GM23248 (cell line): ENCODE results near the gene CIAO3. TPM values are rescaled to one million over a fixed set of nuclear protein-coding genes. Genes with fewer than 3 reads are reported as not detected.

Source experiments
- DNase-seq: peaks from one replicate; pipeline ENCODE4 v3.0.0-alpha.2; 2015
- H2AFZ ChIP-seq: fragments of 200-600 bp; sonication (generic); 2 replicates; pipeline ENCODE4 v1.6.1; 2016; ENCODE audit warnings: antibody characterized with exemption
- H3F3A ChIP-seq: fragments of 200-600 bp; sonication (generic); 2 replicates; pipeline ENCODE4 v1.6.1; 2016; ENCODE audit warnings: mild to moderate bottlenecking, antibody characterized with exemption, mixed run types; ENCODE audit not compliant: insufficient read depth
- H3K27ac ChIP-seq: fragments of 200-600 bp; sonication (generic); 2 replicates; pipeline ENCODE4 v1.5.1; 2016; ENCODE audit warnings: mild to moderate bottlenecking
- H3K27me3 ChIP-seq: fragments of 200-600 bp; sonication (generic); replicated peaks from 2 replicates; pipeline ENCODE4 v1.6.1; 2016; ENCODE audit warnings: mild to moderate bottlenecking; ENCODE audit not compliant: insufficient read depth
- H3K36me3 ChIP-seq: fragments of 200-600 bp; sonication (generic); 2 replicates; pipeline ENCODE4 v1.6.1; 2016; ENCODE audit warnings: low read depth, mild to moderate bottlenecking
- H3K4me1 ChIP-seq: fragments of 200-600 bp; sonication (generic); 2 replicates; pipeline ENCODE4 v1.6.1; 2016; ENCODE audit warnings: mild to moderate bottlenecking; ENCODE audit not compliant: insufficient read depth
- H3K4me2 ChIP-seq: fragments of 200-600 bp; sonication (generic); one replicate; pipeline ENCODE4 v1.6.1; 2016; ENCODE audit warnings: mild to moderate bottlenecking; ENCODE audit not compliant: unreplicated experiment
- H3K4me3 ChIP-seq: fragments of 200-600 bp; sonication (generic); 2 replicates; pipeline ENCODE4 v1.5.1; 2016; ENCODE audit warnings: mild to moderate bottlenecking
- H3K79me2 ChIP-seq: fragments of 200-600 bp; sonication (generic); 2 replicates; pipeline ENCODE4 v1.6.1; 2016; ENCODE audit warnings: mild to moderate bottlenecking; ENCODE audit not compliant: insufficient read depth
- H3K9ac ChIP-seq: fragments of 200-600 bp; sonication (generic); 2 replicates; pipeline ENCODE4 v1.6.1; 2016; ENCODE audit warnings: mild to moderate bottlenecking
- H3K9me2 ChIP-seq: fragments of 200-600 bp; sonication (generic); 2 replicates; pipeline ENCODE4 v1.6.1; 2016; ENCODE audit warnings: mixed run types, mild to moderate bottlenecking, moderate library complexity; ENCODE audit not compliant: insufficient read depth
- H3K9me3 ChIP-seq: fragments of 200-600 bp; sonication (generic); one replicate; pipeline ENCODE4 v1.6.1; 2017; ENCODE audit warnings: low read depth
- H4K20me1 ChIP-seq: fragments of 200-600 bp; sonication (generic); 2 replicates; pipeline ENCODE4 v1.6.0; 2016; ENCODE audit not compliant: insufficient read depth
- EZH2 ChIP-seq: fragments of 200-600 bp; sonication (generic); IDR thresholded peaks from 2 replicates; pipeline ENCODE4 v1.6.1; 2018; ENCODE audit warnings: antibody characterized with exemption, mild to moderate bottlenecking; ENCODE audit not compliant: insufficient read depth, poor library complexity, severe bottlenecking
- EZH2phosphoT487 ChIP-seq: fragments of 200-600 bp; sonication (generic); IDR thresholded peaks from 2 replicates; pipeline ENCODE4 v1.6.1; 2018; ENCODE audit warnings: antibody characterized with exemption, moderate library complexity, mild to moderate bottlenecking, low read depth; ENCODE audit not compliant: insufficient read depth
- WGBS, 2 experiments: methylation state at CpG; one replicate each; pipeline ENCODE4 v1.1.6; 2015 to 2017; ENCODE audit warnings: low lambda C conversion rate in 2 of 2, low coverage in 1 of 2; ENCODE audit errors: missing lambda C conversion rate in 2 of 2; 5-methylcytosine and 5-hydroxymethylcytosine counted together
- in situ Hi-C: fragments of 300-500 bp; cut with MboI; formaldehyde crosslinking; loops from 2 replicates; pipeline ENCODE4 v1.15.0; 2020
- polyA plus RNA-seq: library from polyadenylated mRNA; unstranded; fragments of >200 nt; fragmentation: Nextera tagmentation; extraction: Ambion mirVana; gene quantifications from 2 replicates; pipeline ENCODE4 v1.2.1, GENCODE V29; 2016
- total RNA-seq: library from RNA; depleted of rRNA; stranded (reverse); fragments of >200 nt; shearing (Covaris generic); gene quantifications from 2 replicates; pipeline ENCODE4 v1.2.3, GENCODE V29; 2014

CIAO3 gene
- total and polyA plus RNA-seq, 2 experiments from 2014 or later: 24.5 to 37.5 TPM

DNA sequence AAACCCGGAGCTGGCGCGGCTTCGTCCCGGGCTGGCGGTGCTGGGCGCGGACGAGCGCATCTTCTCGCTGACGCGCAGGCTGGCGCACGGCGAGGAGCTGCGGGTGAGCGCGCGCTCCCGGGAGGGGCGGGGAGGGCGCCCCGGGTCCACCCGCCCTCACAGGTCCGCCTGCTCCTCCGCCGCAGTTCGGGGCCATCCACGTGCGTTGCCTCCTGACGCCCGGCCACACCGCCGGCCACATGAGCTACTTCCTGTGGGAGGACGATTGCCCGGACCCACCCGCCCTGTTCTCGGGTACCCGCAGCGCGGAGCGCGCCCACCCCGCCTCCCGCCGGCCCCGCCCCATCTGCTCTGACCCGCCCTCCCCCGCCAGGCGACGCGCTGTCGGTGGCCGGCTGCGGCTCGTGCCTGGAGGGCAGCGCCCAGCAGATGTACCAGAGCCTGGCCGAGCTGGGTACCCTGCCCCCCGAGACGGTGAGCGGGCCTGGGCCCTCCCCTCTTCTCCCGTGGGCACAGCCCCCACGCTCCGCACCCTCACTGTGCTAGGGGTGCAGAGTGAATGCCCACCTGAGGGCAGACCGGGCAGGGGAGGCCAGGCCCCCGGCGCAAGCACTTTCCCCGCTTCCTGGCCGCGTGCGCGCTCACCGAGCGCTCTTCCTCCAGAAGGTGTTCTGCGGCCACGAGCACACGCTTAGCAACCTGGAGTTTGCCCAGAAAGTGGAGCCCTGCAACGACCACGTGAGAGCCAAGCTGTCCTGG is 12.5 kb downstream of the CIAO3 start:
- peak overlapping the region; percentile 72 for H3K4me3 ChIP-seq
- no peak overlapping the region for H2AFZ ChIP-seq
- no peaks in the 10 kb centered on the region for H3K36me3 ChIP-seq
- H4K20me1 ChIP-seq: no peaks in the 10 kb centered on the region
- TF ChIP-seq EZH2phosphoT487 (no peak), EZH2 (no peak)
- peak; percentile 84 for DNase-seq
- peak overlapping the region; percentile 83 for H3K4me2 ChIP-seq
- no peaks in the 10 kb centered on the region for H3K4me1 ChIP-seq
- in situ Hi-C loops: no loop called here
- no peak overlapping the region for H3K27ac ChIP-seq
- H3K9ac ChIP-seq: peak overlapping the region; percentile 71; the same call in 1 of the 2 replicates
- no peaks in the 10 kb centered on the region for H3K27me3 ChIP-seq
- no peaks in the 10 kb centered on the region for H3K9me3 ChIP-seq
- no peaks in the 10 kb centered on the region for H3K79me2 ChIP-seq
- WGBS, 2 experiments: 1 to 2% methylated on average over 27 to 48 of the region's 80 CpGs
- H3K9me2 ChIP-seq: no peaks in the 10 kb centered on the region
- no peaks in the 10 kb centered on the region for H3F3A ChIP-seq

DNA sequence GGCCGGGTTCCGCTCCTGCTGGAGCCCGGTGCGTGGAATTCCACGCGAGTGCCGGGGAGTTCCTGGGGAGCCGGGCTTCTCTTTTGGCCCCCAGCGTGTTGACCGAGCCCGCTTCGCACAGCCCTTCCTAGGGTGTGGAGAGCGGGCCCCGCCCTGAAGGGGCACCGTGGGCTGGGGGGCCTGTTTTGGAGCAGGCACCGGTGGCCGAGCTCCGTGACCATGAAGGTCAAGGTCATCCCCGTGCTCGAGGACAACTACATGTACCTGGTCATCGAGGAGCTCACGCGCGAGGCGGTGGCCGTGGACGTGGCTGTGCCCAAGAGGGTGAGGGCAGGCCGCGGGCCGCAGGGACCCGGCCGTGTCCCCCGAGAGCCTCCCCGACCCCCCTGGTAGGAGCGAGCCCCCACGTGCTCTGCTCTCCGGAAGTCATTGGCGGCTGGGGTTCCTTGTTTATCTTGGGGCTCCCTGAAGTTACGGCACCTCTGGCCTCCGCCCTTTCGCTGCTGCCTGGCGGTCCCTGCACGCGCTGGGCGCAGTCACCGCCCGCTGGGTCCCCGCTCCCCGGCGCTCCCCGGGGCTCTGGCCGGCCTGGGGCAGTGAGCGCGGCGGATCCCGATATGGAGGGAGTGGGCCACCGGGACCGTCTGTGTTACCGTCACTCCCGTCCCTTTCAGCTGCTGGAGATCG is 13.4 kb downstream of the CIAO3 start:
- Histone ChIP-seq H3K9me3 (no peaks in the 10 kb centered on the region), H3K27ac (no peak overlapping the region), H3K9ac (peak overlapping the region; percentile 71), H3K9me2 (no peaks in the 10 kb centered on the region), H4K20me1 (no peaks in the 10 kb centered on the region), H3K4me3 (peak overlapping the region; percentile 72), H3F3A (no peaks in the 10 kb centered on the region), H3K27me3 (no peaks in the 10 kb centered on the region), H2AFZ (peak overlapping the region; percentile 36), H3K4me1 (no peaks in the 10 kb centered on the region), H3K36me3 (no peaks in the 10 kb centered on the region), H3K4me2 (peak overlapping the region; percentile 83), H3K79me2 (no peaks in the 10 kb centered on the region)
- DNase-seq: peak; percentile 39
- WGBS, 2 experiments: 0 to 2% methylated on average over 49 to 50 of the region's 61 CpGs
- TF ChIP-seq EZH2: no peak
- no peak for TF ChIP-seq EZH2phosphoT487
- in situ Hi-C loops: no loop called here

DNA sequence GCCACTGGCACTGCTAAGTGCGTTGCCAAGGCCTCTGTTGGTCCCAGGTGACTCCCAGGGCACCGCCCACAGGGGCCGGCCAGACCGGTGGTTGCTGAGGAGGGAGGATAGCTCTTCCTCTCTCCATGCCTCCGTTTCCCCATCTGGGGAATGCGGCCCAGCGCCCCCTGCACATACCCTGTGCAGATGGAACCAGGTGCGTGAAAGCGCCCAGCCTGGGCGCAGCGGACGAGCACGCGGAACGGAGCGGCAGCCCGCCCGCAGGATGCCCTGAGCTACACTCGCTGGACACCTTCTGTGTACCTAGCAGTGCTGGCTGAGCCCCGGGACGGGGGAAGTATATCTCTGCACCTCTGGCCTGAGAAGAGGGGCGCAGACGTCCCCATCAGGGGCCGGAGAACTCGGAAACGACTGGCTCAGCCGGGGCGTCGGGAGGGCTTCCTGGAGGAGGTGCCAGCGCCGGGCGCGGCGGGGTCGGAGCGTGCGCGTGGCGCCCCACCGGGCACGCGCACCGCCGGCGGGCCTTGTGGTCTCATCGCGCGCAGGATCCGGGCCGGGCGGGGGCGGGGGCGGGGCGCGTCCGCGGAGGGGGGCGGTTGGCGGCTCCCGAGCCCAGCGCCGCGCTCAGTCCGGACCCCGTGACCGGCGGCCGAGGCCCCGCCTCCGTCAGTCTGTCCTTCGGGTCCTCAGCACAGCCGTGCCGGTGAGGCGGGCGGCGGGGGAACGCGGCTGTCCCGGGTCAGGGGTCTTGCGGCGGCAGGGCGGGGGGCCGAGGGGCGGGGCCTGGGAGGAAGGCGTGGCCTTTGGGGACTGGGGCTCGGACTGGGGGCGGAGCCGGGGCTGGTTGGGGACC is 14.1 kb downstream of the CIAO3 start, which contains the start of the genes CCDC78 and HAGHL:
Gene CCDC78, minus strand, starts transcription at position 6 of the 853 bp plus-strand sequence. CDS start 76 bp downstream, outside the sequence.
Gene HAGHL, plus strand, starts transcription at position 669 of the 853 bp plus-strand sequence. CDS start 404 bp downstream, outside the sequence.
- Histone ChIP-seq H3K4me2 (peak within 1 kb of the TSS; percentile 83), H3K4me3 (peak within 1 kb of the TSS; percentile 72), H3K4me1 (no peaks in the 10 kb centered on the region), H3K27ac (no peak within 1 kb of the TSS), H3K9ac (peak within 1 kb of the TSS; percentile 71), H2AFZ (peak within 1 kb of the TSS; percentile 36), H3K9me2 (no peaks in the 10 kb centered on the region), H3K36me3 (no peaks in the 10 kb centered on the region), H3K27me3 (no peaks in the 10 kb centered on the region), H3K79me2 (no peaks in the 10 kb centered on the region), H3F3A (no peaks in the 10 kb centered on the region), H4K20me1 (no peaks in the 10 kb centered on the region), H3K9me3 (no peaks in the 10 kb centered on the region)
- in situ Hi-C loops: no loop called here
- peak; percentile 63 for DNase-seq
- TF ChIP-seq EZH2: no peak
- TF ChIP-seq EZH2phosphoT487: no peak
- 2 to 3% methylated on average over 51 to 65 of the region's 88 CpGs for WGBS, 2 experiments

DNA sequence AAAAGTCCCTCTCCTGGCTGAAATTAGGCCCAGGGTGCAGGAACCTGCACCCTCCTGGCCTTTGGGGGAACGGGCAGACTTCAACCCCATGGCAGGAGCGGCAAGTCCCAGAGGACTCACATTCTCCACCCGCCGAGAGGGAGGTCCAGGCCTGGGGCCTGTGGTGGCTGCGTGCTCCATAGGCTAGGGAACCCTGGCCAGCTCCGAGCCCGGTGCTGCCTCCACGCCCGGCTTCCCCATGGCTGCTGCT is 14.7 kb downstream of the CIAO3 start:
- H3F3A ChIP-seq: no peaks in the 10 kb centered on the region
- WGBS, 2 experiments: 17 to 23% methylated on average over 8 to 9 of the region's 9 CpGs
- in situ Hi-C loops: no loop called here
- TF ChIP-seq EZH2 (no peak), EZH2phosphoT487 (no peak)
- H3K9me3 ChIP-seq: no peaks in the 10 kb centered on the region
- H3K4me1 ChIP-seq: no peaks in the 10 kb centered on the region
- H4K20me1 ChIP-seq: no peaks in the 10 kb centered on the region
- no peaks in the 10 kb centered on the region for H3K9me2 ChIP-seq
- no peak overlapping the region for H3K4me3 ChIP-seq
- no peak overlapping the region for H3K27ac ChIP-seq
- no peak overlapping the region for H2AFZ ChIP-seq
- H3K27me3 ChIP-seq: no peaks in the 10 kb centered on the region
- no peak overlapping the region for H3K4me2 ChIP-seq
- DNase-seq: peak; percentile 42
- no peaks in the 10 kb centered on the region for H3K79me2 ChIP-seq
- H3K36me3 ChIP-seq: no peaks in the 10 kb centered on the region
- H3K9ac ChIP-seq: no peak overlapping the region
